ENCODE results near the gene KATNB1. TPM values are rescaled to one million over a fixed set of nuclear protein-coding genes. Genes with fewer than 3 reads are reported as not detected.
"Not testable (repeated sequence)": the region's sequence is repeated elsewhere in the genome, so short reads cannot be mapped to it uniquely, and the experiment has no call there.

Gene KATNB1
- total and polyA plus RNA-seq, 4 donors, result 7.0 to 16.2 (median 12.8) TPM

DNA sequence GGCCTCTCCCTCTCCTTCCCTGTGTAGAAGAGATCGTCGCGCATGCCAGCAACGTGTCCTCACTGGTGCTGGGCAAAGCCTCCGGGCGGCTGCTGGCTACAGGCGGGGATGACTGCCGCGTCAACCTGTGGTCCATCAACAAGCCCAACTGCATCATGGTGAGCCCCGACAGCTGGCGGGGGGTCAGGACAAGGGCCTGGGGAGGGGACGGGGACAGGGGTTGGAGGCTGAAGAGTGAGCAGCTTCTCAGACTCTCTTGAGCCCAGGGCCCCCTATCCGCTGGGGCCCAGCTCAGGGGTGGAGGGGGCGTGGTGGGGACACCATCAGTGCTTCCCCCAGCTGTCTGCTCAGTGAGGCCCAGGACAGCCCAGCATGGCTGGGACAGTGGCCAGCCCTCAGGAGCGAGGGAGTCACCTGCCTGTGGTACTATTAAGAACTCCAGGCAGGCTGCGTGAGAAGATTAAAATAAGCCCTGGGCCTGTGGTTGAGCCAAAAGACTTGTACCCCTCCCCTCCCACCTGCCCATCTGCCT lies 6.2 kb downstream of the KATNB1 start:
- intact Hi-C loops (cut with DNase I), result no loop called here
- ATAC-seq (ENCODE audit: low FRiP score) (no peak), DNase-seq (peak in 1 of 2 donors; percentile 72)

DNA sequence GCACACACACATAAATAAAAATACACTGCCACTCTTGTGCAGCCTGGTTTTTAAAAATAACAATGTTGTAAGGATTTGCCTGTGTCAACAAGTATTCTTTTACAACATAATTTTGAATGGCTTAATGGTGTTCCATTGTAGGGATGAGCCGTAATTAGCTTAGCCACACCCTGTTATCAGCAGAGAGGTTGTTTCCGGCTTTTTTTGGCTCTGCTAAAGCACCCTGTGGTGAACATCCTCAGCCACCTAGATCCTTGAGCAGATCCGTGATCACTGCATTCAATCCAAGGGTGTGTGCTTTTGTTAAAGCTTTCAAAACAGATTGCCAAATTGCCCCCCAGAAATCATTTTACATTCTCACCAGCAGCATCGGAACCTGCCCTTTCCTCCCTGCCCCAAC lies 7.0 kb downstream of the KATNB1 start:
- Histone ChIP-seq H3K4me1 (ENCODE audit: control insufficient read depth in 1 of 2, insufficient read depth in 2 of 2, low read length in 2 of 2) (no peaks in the 10 kb centered on the region), H3K27me3 (ENCODE audit: control insufficient read depth in 1 of 2, insufficient read depth in 2 of 2, low read length in 1 of 2) (no peaks in the 10 kb centered on the region), H3K4me3 (ENCODE audit: low read length in 2 of 2) (no peak overlapping the region), H3K36me3 (ENCODE audit: control insufficient read depth in 1 of 2, insufficient read depth in 2 of 2, low read length in 1 of 2) (no peaks in the 10 kb centered on the region), H3K27ac (ENCODE audit: low read depth in 1 of 2, low read length in 2 of 2) (no peak overlapping the region), H3K9me3 (ENCODE audit: control insufficient read depth, low read length) (no peaks in the 10 kb centered on the region)
- ATAC-seq (ENCODE audit: low FRiP score) (no peak), DNase-seq (no peak)
- 85 to 90% methylated on average over 4 of the region's 4 CpGs for WGBS, 2 donors
- intact Hi-C loops (cut with DNase I), result no loop called here

More for the DNA sequence above, 6.2 kb downstream of the KATNB1 start:
- Histone ChIP-seq H3K4me1 (ENCODE audit: control insufficient read depth in 1 of 2, insufficient read depth in 2 of 2, low read length in 2 of 2) (peaks cover 0 to 3% of the 10 kb centered on the region in 2 donors), H3K27me3 (ENCODE audit: control insufficient read depth in 1 of 2, insufficient read depth in 2 of 2, low read length in 1 of 2) (no peaks in the 10 kb centered on the region), H3K27ac (ENCODE audit: low read depth in 1 of 2, low read length in 2 of 2) (no peak overlapping the region), H3K4me3 (ENCODE audit: low read length in 2 of 2) (no peak overlapping the region), H3K9me3 (ENCODE audit: control insufficient read depth, low read length) (no peaks in the 10 kb centered on the region), H3K36me3 (ENCODE audit: control insufficient read depth in 1 of 2, insufficient read depth in 2 of 2, low read length in 1 of 2) (no peaks in the 10 kb centered on the region)
- 93 to 95% methylated on average over 15 to 16 of the region's 16 CpGs for WGBS, 2 donors

DNA sequence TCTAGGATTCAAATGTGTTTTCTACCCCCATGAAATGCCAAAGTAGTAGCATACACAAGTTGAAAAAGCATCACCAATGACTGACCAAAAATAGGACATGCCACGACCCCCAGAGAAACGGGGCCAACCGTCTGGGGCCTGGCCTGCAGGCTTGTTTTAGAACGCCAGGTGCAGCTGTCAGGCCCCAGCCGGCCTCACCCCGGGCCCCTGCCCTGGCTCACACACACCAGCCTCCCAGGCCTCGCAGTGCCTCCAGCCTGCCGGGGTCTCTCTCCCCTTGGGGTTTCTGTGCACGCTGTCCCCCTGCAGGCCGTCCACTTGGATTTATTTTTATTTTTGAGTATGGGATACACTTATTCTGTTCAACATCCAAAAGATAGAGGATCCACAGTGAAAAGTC lies 7.9 kb downstream of the KATNB1 start:
- intact Hi-C loops (cut with DNase I), result no loop called here
- 78% methylated on average over 10 of the region's 10 CpGs for WGBS, 2 donors

DNA sequence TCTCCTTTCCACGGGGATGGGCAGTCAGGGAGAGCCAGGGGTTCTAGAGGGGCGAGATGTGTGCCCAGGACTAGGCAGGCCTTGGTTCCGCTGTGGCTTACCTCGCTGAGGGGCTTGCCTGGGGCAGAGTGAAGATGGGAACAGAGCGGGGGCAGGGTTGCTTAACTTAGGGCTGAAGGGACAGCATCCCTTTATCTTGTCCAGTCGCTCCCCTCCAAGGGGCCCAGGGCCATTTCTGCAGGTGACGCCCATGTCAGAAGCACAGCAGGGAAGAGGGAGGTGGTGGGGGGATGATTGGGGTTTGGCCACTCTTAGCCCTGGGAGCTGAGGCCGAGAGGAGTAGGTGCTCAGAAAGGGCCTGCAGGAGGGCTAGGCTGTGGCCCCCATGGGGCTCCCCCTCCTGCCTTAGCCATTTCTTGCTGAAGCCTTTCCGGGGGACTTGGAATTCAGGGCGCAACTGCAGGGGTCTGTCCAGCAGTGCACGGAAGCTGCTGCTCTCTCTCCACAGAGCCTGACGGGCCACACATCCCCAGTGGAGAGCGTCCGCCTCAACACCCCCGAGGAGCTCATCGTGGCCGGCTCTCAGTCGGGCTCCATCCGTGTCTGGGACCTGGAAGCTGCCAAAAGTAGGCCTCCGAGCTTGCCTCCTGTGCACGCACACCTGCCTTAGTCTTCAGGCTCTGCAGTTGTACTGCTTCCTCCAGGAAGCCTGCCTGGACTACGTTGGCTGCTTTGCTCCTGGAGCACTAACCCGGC lies 8.5 kb downstream of the KATNB1 start:
- Histone ChIP-seq H3K27me3 (ENCODE audit: control insufficient read depth in 1 of 2, insufficient read depth in 2 of 2, low read length in 1 of 2) (no peaks in the 10 kb centered on the region), H3K4me1 (ENCODE audit: control insufficient read depth in 1 of 2, insufficient read depth in 2 of 2, low read length in 2 of 2) (no peaks in the 10 kb centered on the region), H3K9me3 (ENCODE audit: control insufficient read depth, low read length) (no peaks in the 10 kb centered on the region), H3K4me3 (ENCODE audit: low read length in 2 of 2) (no peak overlapping the region), H3K36me3 (ENCODE audit: control insufficient read depth in 1 of 2, insufficient read depth in 2 of 2, low read length in 1 of 2) (no peaks in the 10 kb centered on the region), H3K27ac (ENCODE audit: low read depth in 1 of 2, low read length in 2 of 2) (no peak overlapping the region)
- WGBS, 2 donors, result 92% methylated on average over 23 of the region's 23 CpGs
- ATAC-seq (ENCODE audit: low FRiP score), result no peak
- intact Hi-C loops (cut with DNase I), result no loop called here
- peak in 1 of 2 donors; percentile 37 for DNase-seq

More for the DNA sequence above, 7.9 kb downstream of the KATNB1 start:
- Histone ChIP-seq H3K4me3 (ENCODE audit: low read length in 2 of 2) (no peak overlapping the region), H3K4me1 (ENCODE audit: control insufficient read depth in 1 of 2, insufficient read depth in 2 of 2, low read length in 2 of 2) (no peaks in the 10 kb centered on the region), H3K27me3 (ENCODE audit: control insufficient read depth in 1 of 2, insufficient read depth in 2 of 2, low read length in 1 of 2) (no peaks in the 10 kb centered on the region), H3K27ac (ENCODE audit: low read depth in 1 of 2, low read length in 2 of 2) (no peak overlapping the region), H3K36me3 (ENCODE audit: control insufficient read depth in 1 of 2, insufficient read depth in 2 of 2, low read length in 1 of 2) (no peaks in the 10 kb centered on the region), H3K9me3 (ENCODE audit: control insufficient read depth, low read length) (no peaks in the 10 kb centered on the region)
- ATAC-seq (ENCODE audit: low FRiP score) (no peak), DNase-seq (no peak)

DNA sequence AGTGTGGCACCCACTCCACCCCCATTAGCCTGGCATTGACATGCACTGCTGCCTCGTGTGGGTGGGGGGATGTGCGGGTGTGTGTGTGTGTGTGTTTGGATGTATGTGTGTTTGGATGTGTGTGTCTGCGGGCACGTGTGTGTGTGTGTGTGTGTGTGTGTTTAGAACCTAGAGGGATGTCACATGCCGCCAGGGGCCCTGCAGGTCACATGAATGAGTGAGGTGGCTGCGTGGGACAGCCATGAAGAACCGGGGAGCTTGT lies 9.0 kb downstream of the KATNB1 start:
- Histone ChIP-seq H3K4me1 (ENCODE audit: control insufficient read depth in 1 of 2, insufficient read depth in 2 of 2, low read length in 2 of 2) (no peaks in the 10 kb centered on the region), H3K9me3 (ENCODE audit: control insufficient read depth, low read length) (no peaks in the 10 kb centered on the region), H3K36me3 (ENCODE audit: control insufficient read depth in 1 of 2, insufficient read depth in 2 of 2, low read length in 1 of 2) (no peaks in the 10 kb centered on the region), H3K27ac (ENCODE audit: low read depth in 1 of 2, low read length in 2 of 2) (no peak overlapping the region), H3K4me3 (ENCODE audit: low read length in 2 of 2) (no peak overlapping the region), H3K27me3 (ENCODE audit: control insufficient read depth in 1 of 2, insufficient read depth in 2 of 2, low read length in 1 of 2) (no peaks in the 10 kb centered on the region)
- DNase-seq, result peak in 1 of 2 donors; percentile 30
- 91 to 96% methylated on average over 7 of the region's 7 CpGs for WGBS, 2 donors
- no peak for ATAC-seq (ENCODE audit: low FRiP score)
- intact Hi-C loops (cut with DNase I), result no loop called here

DNA sequence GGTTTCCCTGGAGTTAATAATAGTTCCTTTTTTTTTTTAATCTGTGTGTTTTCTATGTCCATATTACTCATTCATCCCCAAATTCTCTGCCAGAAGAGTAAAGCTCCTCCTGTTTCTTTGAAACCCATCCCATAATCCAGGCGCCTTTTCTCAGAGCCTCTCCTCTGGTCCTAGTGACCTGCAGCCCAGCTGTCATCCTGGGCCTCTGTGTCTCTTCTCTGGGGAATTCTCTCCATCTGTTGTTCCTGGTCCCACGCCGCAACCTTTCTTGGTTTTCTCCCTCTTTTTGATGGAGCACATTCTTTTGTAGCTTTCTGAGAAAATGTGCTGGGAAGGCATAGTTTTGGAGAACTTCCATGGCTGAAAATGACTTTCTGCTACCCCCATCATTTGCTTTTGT lies 10.2 kb downstream of the KATNB1 start:
- intact Hi-C loops (cut with DNase I), result no loop called here
- Histone ChIP-seq H3K4me3 (ENCODE audit: low read length in 2 of 2) (no peak overlapping the region), H3K27me3 (ENCODE audit: control insufficient read depth in 1 of 2, insufficient read depth in 2 of 2, low read length in 1 of 2) (no peaks in the 10 kb centered on the region), H3K9me3 (ENCODE audit: control insufficient read depth, low read length) (no peaks in the 10 kb centered on the region), H3K36me3 (ENCODE audit: control insufficient read depth in 1 of 2, insufficient read depth in 2 of 2, low read length in 1 of 2) (no peaks in the 10 kb centered on the region), H3K27ac (ENCODE audit: low read depth in 1 of 2, low read length in 2 of 2) (no peak overlapping the region), H3K4me1 (ENCODE audit: control insufficient read depth in 1 of 2, insufficient read depth in 2 of 2, low read length in 2 of 2) (no peaks in the 10 kb centered on the region)
- no peak for ATAC-seq (ENCODE audit: low FRiP score)
- WGBS, 2 donors, result 98% methylated on average over 3 of the region's 3 CpGs
- no peak for DNase-seq

DNA sequence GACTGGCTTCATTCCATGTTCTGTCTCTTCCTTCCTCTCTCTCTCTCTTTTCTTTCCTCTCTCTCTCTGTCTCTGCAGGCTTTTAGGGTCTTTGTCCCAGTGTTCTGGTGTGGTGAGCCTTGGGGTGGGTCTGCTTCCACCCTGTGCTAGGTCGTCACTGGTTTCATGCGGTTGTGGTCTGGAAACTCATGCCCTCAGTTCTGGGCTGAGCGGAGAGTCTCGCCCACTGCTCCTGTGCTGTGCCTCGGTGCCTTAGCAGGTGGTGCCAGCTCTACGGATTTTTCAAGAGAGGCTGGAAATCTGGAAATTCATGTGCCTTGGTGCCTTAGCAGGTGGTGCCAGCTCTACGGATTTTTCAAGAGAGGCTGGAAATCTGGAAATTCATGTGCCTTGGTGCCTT lies 10.7 kb downstream of the KATNB1 start:
- H3K36me3 ChIP-seq (ENCODE audit: control insufficient read depth in 1 of 2, insufficient read depth in 2 of 2, low read length in 1 of 2); DNase-seq; intact Hi-C loops (cut with DNase I); H3K4me1 ChIP-seq (ENCODE audit: control insufficient read depth in 1 of 2, insufficient read depth in 2 of 2, low read length in 2 of 2); H3K4me3 ChIP-seq (ENCODE audit: low read length in 2 of 2); ATAC-seq (ENCODE audit: low FRiP score); H3K27ac ChIP-seq (ENCODE audit: low read depth in 1 of 2, low read length in 2 of 2); H3K9me3 ChIP-seq (ENCODE audit: control insufficient read depth, low read length); H3K27me3 ChIP-seq (ENCODE audit: control insufficient read depth in 1 of 2, insufficient read depth in 2 of 2, low read length in 1 of 2): not testable (repeated sequence)
- 88 to 92% methylated on average over 7 of the region's 7 CpGs for WGBS, 2 donors

DNA sequence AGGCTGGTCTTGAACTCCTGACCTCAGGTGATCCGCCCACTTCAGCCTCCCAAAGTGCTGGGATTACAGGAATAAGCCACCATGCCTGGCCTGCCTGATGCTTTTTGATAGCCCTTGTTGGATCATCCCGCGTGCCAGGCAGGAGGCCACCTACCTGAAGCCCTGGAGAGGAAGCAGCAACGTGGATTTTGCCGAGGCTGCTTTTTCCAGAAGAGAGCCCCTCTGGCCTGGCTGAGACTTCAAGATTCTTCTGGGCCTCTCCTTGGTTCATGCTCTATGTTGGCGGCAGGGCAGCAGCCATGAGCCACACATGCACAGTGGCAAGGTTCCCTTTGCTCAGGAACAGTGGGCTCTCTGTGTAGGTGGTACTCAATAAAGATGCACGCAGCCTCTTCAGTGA lies 11.5 kb downstream of the KATNB1 start:
- Histone ChIP-seq H3K4me1 (ENCODE audit: control insufficient read depth in 1 of 2, insufficient read depth in 2 of 2, low read length in 2 of 2) (no peaks in the 10 kb centered on the region), H3K9me3 (ENCODE audit: control insufficient read depth, low read length) (no peaks in the 10 kb centered on the region), H3K27me3 (ENCODE audit: control insufficient read depth in 1 of 2, insufficient read depth in 2 of 2, low read length in 1 of 2) (no peaks in the 10 kb centered on the region), H3K27ac (ENCODE audit: low read depth in 1 of 2, low read length in 2 of 2) (no peak overlapping the region), H3K4me3 (ENCODE audit: low read length in 2 of 2) (no peak overlapping the region), H3K36me3 (ENCODE audit: control insufficient read depth in 1 of 2, insufficient read depth in 2 of 2, low read length in 1 of 2) (no peaks in the 10 kb centered on the region)
- intact Hi-C loops (cut with DNase I), result no loop called here
- ATAC-seq (ENCODE audit: low FRiP score), result no peak
- DNase-seq, result no peak
- 92 to 93% methylated on average over 5 to 7 of the region's 7 CpGs for WGBS, 2 donors

DNA sequence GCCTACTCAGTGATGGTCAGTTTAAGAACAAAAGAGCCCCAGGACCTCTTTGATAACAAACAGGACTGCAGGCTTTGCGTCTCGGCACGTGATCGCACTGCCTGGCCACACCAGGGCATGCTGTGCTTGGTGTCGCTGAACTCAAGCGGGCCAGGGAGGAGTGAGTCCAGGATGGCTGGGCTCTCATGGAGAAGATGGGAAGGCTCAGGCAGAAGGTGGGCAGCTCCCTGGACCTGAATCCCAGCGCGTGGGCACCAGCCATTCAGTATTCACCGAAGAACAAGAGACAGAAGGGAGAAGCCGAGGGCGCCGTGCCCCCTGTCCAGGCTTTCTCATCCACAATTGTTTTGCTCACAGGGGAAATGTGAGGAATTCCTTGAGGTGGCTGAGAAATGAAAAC lies 11.9 kb downstream of the KATNB1 start:
- intact Hi-C loops (cut with DNase I), result no loop called here
- H3K4me1 ChIP-seq (ENCODE audit: control insufficient read depth in 1 of 2, insufficient read depth in 2 of 2, low read length in 2 of 2), result no peaks in the 10 kb centered on the region
- H3K27me3 ChIP-seq (ENCODE audit: control insufficient read depth in 1 of 2, insufficient read depth in 2 of 2, low read length in 1 of 2), result no peaks in the 10 kb centered on the region
- no peak for DNase-seq
- 94 to 97% methylated on average over 12 of the region's 12 CpGs for WGBS, 2 donors
- no peak overlapping the region for H3K27ac ChIP-seq (ENCODE audit: low read depth in 1 of 2, low read length in 2 of 2)
- H3K9me3 ChIP-seq (ENCODE audit: control insufficient read depth, low read length), result no peaks in the 10 kb centered on the region
- no peak overlapping the region for H3K4me3 ChIP-seq (ENCODE audit: low read length in 2 of 2)
- no peak for ATAC-seq (ENCODE audit: low FRiP score)
- no peaks in the 10 kb centered on the region for H3K36me3 ChIP-seq (ENCODE audit: control insufficient read depth in 1 of 2, insufficient read depth in 2 of 2, low read length in 1 of 2)

All from aorta (tissue), 5 donors.